Type B pancreatic cell (in vitro differentiated cells): ENCODE measurements around the gene RPS6KA4. TPM values are rescaled to one million over a fixed set of nuclear protein-coding genes. Genes with fewer than 3 reads are reported as not detected.

ENCODE experiments used
- DNase-seq: peaks from one replicate; pipeline ENCODE4 v3.0.0; 2021; ENCODE audit warnings: mixed read lengths; ENCODE audit not compliant: unreplicated experiment; ENCODE audit errors: extremely low spot score
- H3K27ac Mint-ChIP-seq: 2 replicates; pipeline ENCODE4 v1.8.0; 2021; ENCODE audit warnings: mild to moderate bottlenecking, mixed read lengths
- H3K27me3 Mint-ChIP-seq: 2 replicates; pipeline ENCODE4 v1.8.0; 2021; ENCODE audit warnings: mixed read lengths
- H3K36me3 Mint-ChIP-seq: 2 replicates; pipeline ENCODE4 v1.8.0; 2021; ENCODE audit warnings: mixed read lengths
- H3K4me1 Mint-ChIP-seq: one replicate; pipeline ENCODE4 v1.8.0; 2021; ENCODE audit warnings: mixed read lengths; ENCODE audit not compliant: unreplicated experiment
- H3K4me3 Mint-ChIP-seq: 2 replicates; pipeline ENCODE4 v1.8.0; 2021; ENCODE audit warnings: mild to moderate bottlenecking, mixed read lengths
- H3K9me3 Mint-ChIP-seq: 2 replicates; pipeline ENCODE4 v1.8.0; 2021; ENCODE audit warnings: mixed read lengths
- CTCF ChIP-seq: fragments of 200-600 bp; sonication (generic); conservative IDR thresholded peaks from 2 replicates; pipeline ENCODE4 v1.5.0; 2021; ENCODE audit warnings: antibody characterized with exemption, mild to moderate bottlenecking
- total RNA-seq: library from RNA; stranded (reverse); gene quantifications from 2 replicates; pipeline ENCODE4 v1.2.1, GENCODE V29; 2021; ENCODE audit warnings: low replicate concordance

The RPS6KA4 gene
- total RNA-seq, 1 donor from 2014 or later = 26.4 TPM

DNA sequence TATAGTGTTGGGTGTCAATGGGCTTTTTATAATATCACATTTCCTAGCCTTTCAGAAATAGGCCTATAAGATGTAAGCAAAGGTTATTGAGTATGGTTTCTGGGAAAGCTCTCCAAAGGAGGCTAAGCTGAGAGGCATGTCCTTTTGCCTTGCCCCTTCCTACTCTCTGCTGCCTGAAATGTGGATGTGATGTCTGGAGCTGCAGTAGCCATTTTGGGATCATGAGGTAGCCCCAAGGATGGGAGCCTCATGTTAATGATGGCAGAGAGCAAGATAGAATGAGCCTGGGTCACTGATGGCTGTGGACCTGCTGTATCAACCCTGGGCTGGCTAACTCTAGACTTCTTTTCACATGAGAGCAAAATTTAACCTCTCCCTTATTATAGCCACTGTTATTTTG is 29.0 kb downstream of the RPS6KA4 start:
- no peak for TF ChIP-seq CTCF
- Mint-ChIP-seq H3K36me3 (no peaks in the 10 kb centered on the region), H3K4me3 (no peak overlapping the region), H3K27me3 (no peaks in the 10 kb centered on the region), H3K27ac (no peak overlapping the region), H3K4me1 (no peaks in the 10 kb centered on the region), H3K9me3 (no peaks in the 10 kb centered on the region)
- no peak for DNase-seq

GRCh38 chr11:64388894-64389293 is 29.9 kb downstream of the RPS6KA4 start:
- no peak for TF ChIP-seq CTCF
- Mint-ChIP-seq H3K27me3 (no peaks in the 10 kb centered on the region), H3K4me1 (no peaks in the 10 kb centered on the region), H3K36me3 (no peaks in the 10 kb centered on the region), H3K27ac (no peak overlapping the region), H3K4me3 (no peak overlapping the region), H3K9me3 (no peaks in the 10 kb centered on the region)
- DNase-seq = no peak

- Mint-ChIP-seq H3K36me3 (no peaks in the 10 kb centered on the region), H3K4me1 (peaks cover 2% of the 10 kb centered on the region), H3K4me3 (no peak overlapping the region), H3K27ac (no peak overlapping the region), H3K27me3 (no peaks in the 10 kb centered on the region), H3K9me3 (no peaks in the 10 kb centered on the region)
- no peak for TF ChIP-seq CTCF
- DNase-seq = no peak
These were observed 30.9 kb downstream of the RPS6KA4 start for GRCh38 chr11:64389851-64390250.

GRCh38 chr11:64390558-64390957 is 31.6 kb downstream of the RPS6KA4 start:
- Mint-ChIP-seq H3K4me1 (peaks cover 7% of the 10 kb centered on the region), H3K4me3 (no peak overlapping the region), H3K27ac (no peak overlapping the region), H3K27me3 (no peaks in the 10 kb centered on the region), H3K36me3 (no peaks in the 10 kb centered on the region), H3K9me3 (no peaks in the 10 kb centered on the region)
- TF ChIP-seq CTCF = no peak
- DNase-seq = no peak

DNA sequence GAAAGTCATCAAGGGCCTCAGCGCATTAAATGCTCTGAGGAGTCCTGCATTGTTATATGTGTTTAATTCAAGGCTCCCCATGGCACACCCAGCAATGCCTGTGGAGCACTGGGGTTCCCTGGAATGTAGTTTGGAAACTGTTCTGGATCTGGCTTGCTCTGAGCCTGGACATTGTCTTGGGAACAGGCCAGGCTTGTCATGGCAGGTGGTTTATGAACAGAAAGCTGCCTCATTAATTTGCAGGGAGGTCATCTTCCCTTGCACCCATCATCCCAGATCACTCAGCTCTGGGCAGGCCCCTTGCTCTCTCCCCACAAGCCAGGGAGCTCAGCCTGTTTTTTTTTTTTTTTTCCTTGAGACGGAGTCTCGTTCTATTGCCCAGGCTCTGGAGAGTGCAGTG is 32.9 kb downstream of the RPS6KA4 start:
- peaks cover 17% of the 10 kb centered on the region for H3K4me1 Mint-ChIP-seq
- H3K27me3 Mint-ChIP-seq = no peaks in the 10 kb centered on the region
- H3K9me3 Mint-ChIP-seq = no peaks in the 10 kb centered on the region
- no peak overlapping the region for H3K4me3 Mint-ChIP-seq
- no peaks in the 10 kb centered on the region for H3K36me3 Mint-ChIP-seq
- TF ChIP-seq CTCF = no peak
- no peak overlapping the region for H3K27ac Mint-ChIP-seq
- no peak for DNase-seq

DNA sequence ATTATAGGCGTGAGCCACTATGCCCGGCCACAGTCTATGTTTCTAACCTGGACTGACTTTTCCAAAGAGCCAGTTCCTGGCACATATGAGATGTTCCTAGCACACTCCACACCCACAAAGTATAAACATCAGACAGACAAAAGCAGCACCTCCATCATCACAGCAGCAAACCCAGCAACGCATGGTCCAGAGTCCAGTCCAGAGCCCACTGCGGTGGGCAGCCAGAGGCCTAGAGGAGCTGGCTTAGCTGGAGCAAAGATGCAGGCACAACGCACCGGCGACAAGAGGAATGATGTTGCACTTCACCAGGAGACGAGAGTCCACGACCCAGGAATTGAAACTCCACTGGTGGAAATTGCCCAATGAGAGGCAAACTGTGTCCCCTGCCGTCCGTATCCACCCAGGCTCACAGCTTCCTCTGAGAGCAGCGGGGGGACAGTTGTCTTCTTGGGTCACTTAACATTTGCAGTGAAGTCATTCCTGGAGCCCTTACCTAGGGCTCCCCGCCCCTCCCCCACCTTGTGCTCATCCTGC is 36.6 kb downstream of the RPS6KA4 start:
- Mint-ChIP-seq H3K27ac (peak overlapping the region; percentile 45), H3K4me3 (peak overlapping the region; percentile 17), H3K9me3 (no peaks in the 10 kb centered on the region), H3K27me3 (no peaks in the 10 kb centered on the region), H3K4me1 (peaks cover 21% of the 10 kb centered on the region), H3K36me3 (no peaks in the 10 kb centered on the region)
- TF ChIP-seq CTCF = no peak
- DNase-seq = no peak
